ENCODE data around the gene TBL1X.

- TF ChIP-seq, protein P1, sequence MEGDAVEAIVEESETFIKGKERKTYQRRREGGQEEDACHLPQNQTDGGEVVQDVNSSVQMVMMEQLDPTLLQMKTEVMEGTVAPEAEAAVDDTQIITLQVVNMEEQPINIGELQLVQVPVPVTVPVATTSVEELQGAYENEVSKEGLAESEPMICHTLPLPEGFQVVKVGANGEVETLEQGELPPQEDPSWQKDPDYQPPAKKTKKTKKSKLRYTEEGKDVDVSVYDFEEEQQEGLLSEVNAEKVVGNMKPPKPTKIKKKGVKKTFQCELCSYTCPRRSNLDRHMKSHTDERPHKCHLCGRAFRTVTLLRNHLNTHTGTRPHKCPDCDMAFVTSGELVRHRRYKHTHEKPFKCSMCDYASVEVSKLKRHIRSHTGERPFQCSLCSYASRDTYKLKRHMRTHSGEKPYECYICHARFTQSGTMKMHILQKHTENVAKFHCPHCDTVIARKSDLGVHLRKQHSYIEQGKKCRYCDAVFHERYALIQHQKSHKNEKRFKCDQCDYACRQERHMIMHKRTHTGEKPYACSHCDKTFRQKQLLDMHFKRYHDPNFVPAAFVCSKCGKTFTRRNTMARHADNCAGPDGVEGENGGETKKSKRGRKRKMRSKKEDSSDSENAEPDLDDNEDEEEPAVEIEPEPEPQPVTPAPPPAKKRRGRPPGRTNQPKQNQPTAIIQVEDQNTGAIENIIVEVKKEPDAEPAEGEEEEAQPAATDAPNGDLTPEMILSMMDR (IDR thresholded peaks at IDR 0.05): no peak
- no peak for TF ChIP-seq ZFX (IDR thresholded peaks at IDR 0.05; ENCODE audit: borderline replicate concordance)
These were observed 74.9 kb downstream of the TBL1X start for GRCh38 chrX:9539605-9540387.
